K562 (cell line): ENCODE results near the gene SLC49A3. TPM values are rescaled to one million over a fixed set of nuclear protein-coding genes. Genes with fewer than 3 reads are reported as not detected.
A peak's percentile ranks its signal among the peaks of the same experiment; 100 is the strongest.

Experiments used
- BCOR ChIP-seq: fragments of 450-650 bp; IDR thresholded peaks from 2 replicates; pipeline ENCODE4 v1.6.1; 2016
- GATAD2B ChIP-seq: fragments of 450-650 bp; IDR thresholded peaks from 2 replicates; pipeline ENCODE4 v1.6.1; 2017; ENCODE audit warnings: mild to moderate bottlenecking, borderline replicate concordance
- MCM3 ChIP-seq: fragments of 450-650 bp; IDR thresholded peaks from 2 replicates; pipeline ENCODE4 v1.6.1; 2016
- MEF2D ChIP-seq: conservative IDR thresholded peaks from 2 replicates; pipeline ENCODE4 v1.6.1; 2016; ENCODE audit warnings: low read depth, missing genetic modification characterization, missing compliant biosample characterization
- RAD21 ChIP-seq, 2 experiments: fragments of 250-450 bp in 1 of 2; fragments of 450-650 bp in 1 of 2; sonication (Bioruptor Pico) in 1 of 2; formaldehyde crosslinking in 1 of 2; IDR thresholded peaks in 1 of 2; conservative IDR thresholded peaks in 1 of 2; 2 replicates each; pipeline versions ENCODE4 v1.4.0 to v1.8.0; 2020 to 2022; ENCODE audit warnings: mild to moderate bottlenecking in 2 of 2, moderate library complexity in 1 of 2
- SETDB1 ChIP-seq: IDR thresholded peaks from one replicate; pipeline ENCODE4 v1.6.1; 2012; ENCODE audit warnings: low read length, control low read depth, inconsistent platforms
- STAG1 ChIP-seq: sonication (generic); formaldehyde crosslinking; IDR thresholded peaks from 2 replicates; pipeline ENCODE4 v1.5.0; 2020; ENCODE audit warnings: missing genetic modification reagents, borderline replicate concordance
- TEAD4 ChIP-seq, 2 experiments: sonication (generic) in 1 of 2; formaldehyde crosslinking in 1 of 2; IDR thresholded peaks; 2 replicates each; pipeline versions ENCODE4 v1.6.1 to v1.8.0; 2012 to 2022; ENCODE audit warnings: borderline replicate concordance in 1 of 2, inconsistent platforms in 1 of 2, low read length in 1 of 2, mild to moderate bottlenecking in 1 of 2, missing genetic modification reagents in 1 of 2
- ZKSCAN1 ChIP-seq: fragments of 150-350 bp; IDR thresholded peaks from 2 replicates; pipeline ENCODE4 v1.6.1; 2016; ENCODE audit warnings: low read depth, low read length
- polyA plus RNA-seq, 8 experiments: library from polyadenylated mRNA; depleted of rRNA in 4 of 8; stranded (reverse) in 5 of 8; unstranded in 3 of 8; fragments of >200 nt; fragmentation: Nextera tagmentation in 2 of 8; fragmentation: Illumina TruSeq in 1 of 8; extraction: Ambion mirVana in 2 of 8; extraction: Trizol in 1 of 8; gene quantifications; 2 replicates each; pipeline versions ENCODE4 v1.2.1 to v1.2.3, GENCODE V29; 2011 to 2014; ENCODE audit warnings: inconsistent platforms in 1 of 8, missing spikeins in 1 of 8
- total RNA-seq, 7 experiments: library from RNA; depleted of rRNA in 6 of 7; stranded (reverse); fragments of >200 nt in 6 of 7; fragmentation: Illumina TruSeq in 2 of 7; extraction: Trizol in 2 of 7; gene quantifications; 2 replicates each; pipeline versions ENCODE4 v1.2.1 to v1.2.3, GENCODE V29; 2011 to 2021; ENCODE audit warnings: low replicate concordance in 1 of 7
- TF ChIP-seq, protein P1 (sequence below): fragments of 250-450 bp; sonication (Bioruptor Pico); IDR thresholded peaks from 2 replicates; pipeline ENCODE4 v1.5.1; 2021; ENCODE audit warnings: mild to moderate bottlenecking
- TF ChIP-seq, protein P2 (sequence below): IDR thresholded peaks from 2 replicates; pipeline ENCODE4 v1.6.1; 2011; ENCODE audit warnings: borderline replicate concordance, low read depth, mild to moderate bottlenecking, moderate library complexity, low read length; ENCODE audit not compliant: insufficient read depth, poor library complexity, severe bottlenecking
- TF ChIP-seq, protein P3 (sequence below): fragments of 450-650 bp; IDR thresholded peaks from one replicate; pipeline ENCODE4 v1.6.1; 2018; ENCODE audit warnings: mild to moderate bottlenecking, moderate library complexity; ENCODE audit not compliant: partially characterized antibody
- TF ChIP-seq, protein P4 (sequence below): fragments of 250-450 bp; sonication (Bioruptor Pico); IDR thresholded peaks from 2 replicates; pipeline ENCODE4 v1.8.0; 2021; ENCODE audit warnings: moderate library complexity, mild to moderate bottlenecking, inconsistent platforms
- TF ChIP-seq, protein P5 (sequence below): fragments of 450-650 bp; IDR thresholded peaks from 2 replicates; pipeline ENCODE4 v1.6.1; 2017; ENCODE audit warnings: antibody characterized with exemption, mild to moderate bottlenecking

Gene SLC49A3
- total and polyA plus RNA-seq, 9 of the 15 experiments (the other 6 are each of a cell fraction or from before 2014, with no cell fraction given), result 0.24 to 0.41 TPM; not detected in 7

DNA sequence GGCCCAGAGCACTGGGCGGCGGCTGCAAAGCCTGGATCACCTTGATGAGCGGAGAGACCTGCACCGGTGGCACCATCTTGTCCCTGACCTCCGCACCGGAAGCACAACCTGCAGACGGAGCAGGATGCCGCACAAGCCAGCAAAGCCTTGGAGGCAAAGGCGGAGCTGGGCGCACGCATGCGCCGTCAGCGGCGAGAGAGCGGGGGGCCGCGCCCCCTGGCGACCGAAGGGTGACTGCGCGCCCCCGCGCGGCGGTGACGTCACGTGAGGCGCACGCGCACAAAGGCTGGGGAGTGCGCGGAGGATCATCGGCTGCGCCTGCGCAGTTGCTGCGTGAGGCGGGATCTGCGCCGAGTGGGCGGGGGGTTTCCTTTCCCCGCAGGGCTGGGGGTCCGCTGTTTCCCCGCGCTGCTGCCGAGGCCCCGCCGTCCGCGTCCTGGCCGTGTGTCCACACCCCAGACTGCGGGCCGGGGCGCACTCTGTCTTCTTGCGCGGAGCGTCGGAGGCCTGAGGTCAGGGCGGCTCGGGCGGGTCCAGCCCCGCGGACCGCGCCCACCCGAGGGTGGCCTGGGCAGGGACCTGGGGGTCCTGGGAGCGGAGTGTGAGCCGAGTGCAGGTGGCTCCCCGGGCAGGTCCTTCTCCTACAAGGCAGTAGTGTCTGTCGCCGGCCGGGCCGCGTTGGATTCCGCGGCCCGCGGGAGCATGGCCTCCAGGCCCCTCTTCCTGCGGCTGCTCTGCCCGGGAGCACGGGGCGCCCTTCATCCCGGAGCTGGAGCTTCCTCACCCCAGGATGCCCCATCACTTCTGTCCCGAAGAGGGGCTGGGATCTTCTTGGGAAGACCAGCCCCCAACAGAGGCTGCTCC, 14.5 kb downstream of the SLC49A3 start, which contains the start of the genes ATP5ME and MYL5 (continued):
- TF ChIP-seq, protein P1, sequence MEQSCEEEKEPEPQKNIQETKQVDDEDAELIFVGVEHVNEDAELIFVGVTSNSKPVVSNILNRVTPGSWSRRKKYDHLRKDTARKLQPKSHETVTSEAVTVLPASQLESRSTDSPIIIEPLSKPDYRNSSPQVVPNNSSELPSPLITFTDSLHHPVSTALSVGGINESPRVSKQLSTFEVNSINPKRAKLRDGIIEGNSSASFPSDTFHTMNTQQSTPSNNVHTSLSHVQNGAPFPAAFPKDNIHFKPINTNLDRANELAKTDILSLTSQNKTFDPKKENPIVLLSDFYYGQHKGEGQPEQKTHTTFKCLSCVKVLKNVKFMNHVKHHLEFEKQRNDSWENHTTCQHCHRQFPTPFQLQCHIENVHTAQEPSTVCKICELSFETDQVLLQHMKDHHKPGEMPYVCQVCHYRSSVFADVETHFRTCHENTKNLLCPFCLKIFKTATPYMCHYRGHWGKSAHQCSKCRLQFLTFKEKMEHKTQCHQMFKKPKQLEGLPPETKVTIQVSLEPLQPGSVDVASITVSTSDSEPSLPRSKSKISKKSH (CRISPR knock-in tag), result no peak
- TF ChIP-seq RAD21 (CRISPR knock-in tag; conservative IDR thresholded peaks at IDR 0.05 in 1 of 2, IDR thresholded peaks at IDR 0.05 in 1 of 2) (peak; percentile 57 to 78), GATAD2B (no peak), MEF2D (tag) (no peak), TEAD4 (IDR thresholded peaks at IDR 0.05; ENCODE audit: low read length) (no peak), TEAD4 (CRISPR knock-in tag; IDR thresholded peaks at IDR 0.05; ENCODE audit: borderline replicate concordance) (no peak), MCM3 (no peak), STAG1 (no peak), BCOR (no peak), SETDB1 (peak; percentile 83), ZKSCAN1 (peak; percentile 24; the same call in 1 of the 2 replicates)
- TF ChIP-seq, protein P2, sequence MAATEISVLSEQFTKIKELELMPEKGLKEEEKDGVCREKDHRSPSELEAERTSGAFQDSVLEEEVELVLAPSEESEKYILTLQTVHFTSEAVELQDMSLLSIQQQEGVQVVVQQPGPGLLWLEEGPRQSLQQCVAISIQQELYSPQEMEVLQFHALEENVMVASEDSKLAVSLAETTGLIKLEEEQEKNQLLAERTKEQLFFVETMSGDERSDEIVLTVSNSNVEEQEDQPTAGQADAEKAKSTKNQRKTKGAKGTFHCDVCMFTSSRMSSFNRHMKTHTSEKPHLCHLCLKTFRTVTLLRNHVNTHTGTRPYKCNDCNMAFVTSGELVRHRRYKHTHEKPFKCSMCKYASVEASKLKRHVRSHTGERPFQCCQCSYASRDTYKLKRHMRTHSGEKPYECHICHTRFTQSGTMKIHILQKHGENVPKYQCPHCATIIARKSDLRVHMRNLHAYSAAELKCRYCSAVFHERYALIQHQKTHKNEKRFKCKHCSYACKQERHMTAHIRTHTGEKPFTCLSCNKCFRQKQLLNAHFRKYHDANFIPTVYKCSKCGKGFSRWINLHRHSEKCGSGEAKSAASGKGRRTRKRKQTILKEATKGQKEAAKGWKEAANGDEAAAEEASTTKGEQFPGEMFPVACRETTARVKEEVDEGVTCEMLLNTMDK, result peak; percentile 84
- TF ChIP-seq, protein P3, sequence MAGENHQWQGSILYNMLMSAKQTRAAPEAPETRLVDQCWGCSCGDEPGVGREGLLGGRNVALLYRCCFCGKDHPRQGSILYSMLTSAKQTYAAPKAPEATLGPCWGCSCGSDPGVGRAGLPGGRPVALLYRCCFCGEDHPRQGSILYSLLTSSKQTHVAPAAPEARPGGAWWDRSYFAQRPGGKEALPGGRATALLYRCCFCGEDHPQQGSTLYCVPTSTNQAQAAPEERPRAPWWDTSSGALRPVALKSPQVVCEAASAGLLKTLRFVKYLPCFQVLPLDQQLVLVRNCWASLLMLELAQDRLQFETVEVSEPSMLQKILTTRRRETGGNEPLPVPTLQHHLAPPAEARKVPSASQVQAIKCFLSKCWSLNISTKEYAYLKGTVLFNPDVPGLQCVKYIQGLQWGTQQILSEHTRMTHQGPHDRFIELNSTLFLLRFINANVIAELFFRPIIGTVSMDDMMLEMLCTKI, result no peak
- TF ChIP-seq, protein P4, sequence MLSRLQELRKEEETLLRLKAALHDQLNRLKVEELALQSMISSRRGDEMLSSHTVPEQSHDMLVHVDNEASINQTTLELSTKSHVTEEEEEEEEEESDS (CRISPR knock-in tag), result no peak
- TF ChIP-seq, protein P5, sequence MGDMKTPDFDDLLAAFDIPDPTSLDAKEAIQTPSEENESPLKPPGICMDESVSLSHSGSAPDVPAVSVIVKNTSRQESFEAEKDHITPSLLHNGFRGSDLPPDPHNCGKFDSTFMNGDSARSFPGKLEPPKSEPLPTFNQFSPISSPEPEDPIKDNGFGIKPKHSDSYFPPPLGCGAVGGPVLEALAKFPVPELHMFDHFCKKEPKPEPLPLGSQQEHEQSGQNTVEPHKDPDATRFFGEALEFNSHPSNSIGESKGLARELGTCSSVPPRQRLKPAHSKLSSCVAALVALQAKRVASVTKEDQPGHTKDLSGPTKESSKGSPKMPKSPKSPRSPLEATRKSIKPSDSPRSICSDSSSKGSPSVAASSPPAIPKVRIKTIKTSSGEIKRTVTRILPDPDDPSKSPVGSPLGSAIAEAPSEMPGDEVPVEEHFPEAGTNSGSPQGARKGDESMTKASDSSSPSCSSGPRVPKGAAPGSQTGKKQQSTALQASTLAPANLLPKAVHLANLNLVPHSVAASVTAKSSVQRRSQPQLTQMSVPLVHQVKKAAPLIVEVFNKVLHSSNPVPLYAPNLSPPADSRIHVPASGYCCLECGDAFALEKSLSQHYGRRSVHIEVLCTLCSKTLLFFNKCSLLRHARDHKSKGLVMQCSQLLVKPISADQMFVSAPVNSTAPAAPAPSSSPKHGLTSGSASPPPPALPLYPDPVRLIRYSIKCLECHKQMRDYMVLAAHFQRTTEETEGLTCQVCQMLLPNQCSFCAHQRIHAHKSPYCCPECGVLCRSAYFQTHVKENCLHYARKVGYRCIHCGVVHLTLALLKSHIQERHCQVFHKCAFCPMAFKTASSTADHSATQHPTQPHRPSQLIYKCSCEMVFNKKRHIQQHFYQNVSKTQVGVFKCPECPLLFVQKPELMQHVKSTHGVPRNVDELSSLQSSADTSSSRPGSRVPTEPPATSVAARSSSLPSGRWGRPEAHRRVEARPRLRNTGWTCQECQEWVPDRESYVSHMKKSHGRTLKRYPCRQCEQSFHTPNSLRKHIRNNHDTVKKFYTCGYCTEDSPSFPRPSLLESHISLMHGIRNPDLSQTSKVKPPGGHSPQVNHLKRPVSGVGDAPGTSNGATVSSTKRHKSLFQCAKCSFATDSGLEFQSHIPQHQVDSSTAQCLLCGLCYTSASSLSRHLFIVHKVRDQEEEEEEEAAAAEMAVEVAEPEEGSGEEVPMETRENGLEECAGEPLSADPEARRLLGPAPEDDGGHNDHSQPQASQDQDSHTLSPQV, result peak; percentile 45
